Activated T-cell treated with anti-CD3 and anti-CD28 coated beads, Interleukin-2, amount 50 U/mL, for 24 hours (primary cell): ENCODE measurements around the gene HLA-DPA1.

ENCODE experiments used
- DNase-seq: peaks from one replicate; pipeline ENCODE4 v3.0.0-alpha.2; 2020
- H3K27ac Mint-ChIP-seq: 2 replicates; pipeline ENCODE4 v1.8.0; 2020; ENCODE audit warnings: mild to moderate bottlenecking, mixed read lengths
- H3K27me3 Mint-ChIP-seq: 2 replicates; pipeline ENCODE4 v1.8.0; 2020; ENCODE audit warnings: mixed read lengths
- H3K36me3 Mint-ChIP-seq: 2 replicates; pipeline ENCODE4 v1.8.0; 2020; ENCODE audit warnings: low read depth, mixed read lengths
- H3K4me1 Mint-ChIP-seq: 2 replicates; pipeline ENCODE4 v1.8.0; 2020; ENCODE audit warnings: low read depth, mixed read lengths
- H3K4me3 Mint-ChIP-seq: 2 replicates; pipeline ENCODE4 v1.8.0; 2020; ENCODE audit warnings: mild to moderate bottlenecking, moderate library complexity, mixed read lengths
- H3K9me3 Mint-ChIP-seq: 2 replicates; pipeline ENCODE4 v1.8.0; 2020; ENCODE audit warnings: mixed read lengths

The HLA-DPA1 gene

DNA sequence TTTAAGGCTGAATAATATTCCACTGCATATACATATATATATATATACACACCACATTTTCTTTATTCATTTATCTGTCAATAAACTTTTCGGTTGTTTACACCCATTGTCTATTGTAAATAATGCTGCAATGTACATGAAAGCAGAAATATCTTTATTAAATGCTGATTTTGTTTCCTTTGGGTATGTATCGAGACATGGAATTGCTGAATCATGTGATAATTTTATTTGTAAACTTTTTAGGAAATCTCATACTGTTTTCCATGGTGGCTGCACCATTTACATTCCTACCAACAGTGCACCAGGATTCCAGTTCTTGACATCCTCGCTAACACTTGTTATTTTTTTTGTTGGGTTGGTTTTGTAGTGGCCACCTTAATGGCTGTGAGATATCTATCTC lies 49.9 kb downstream of the HLA-DPA1 start:
- DNase-seq = no peak
- H3K36me3 Mint-ChIP-seq = no peaks in the 10 kb centered on the region
- H3K9me3 Mint-ChIP-seq = no peaks in the 10 kb centered on the region
- no peak overlapping the region for H3K27ac Mint-ChIP-seq
- no peaks in the 10 kb centered on the region for H3K27me3 Mint-ChIP-seq
- peaks cover 9% of the 10 kb centered on the region for H3K4me1 Mint-ChIP-seq
- H3K4me3 Mint-ChIP-seq = no peak overlapping the region

DNA sequence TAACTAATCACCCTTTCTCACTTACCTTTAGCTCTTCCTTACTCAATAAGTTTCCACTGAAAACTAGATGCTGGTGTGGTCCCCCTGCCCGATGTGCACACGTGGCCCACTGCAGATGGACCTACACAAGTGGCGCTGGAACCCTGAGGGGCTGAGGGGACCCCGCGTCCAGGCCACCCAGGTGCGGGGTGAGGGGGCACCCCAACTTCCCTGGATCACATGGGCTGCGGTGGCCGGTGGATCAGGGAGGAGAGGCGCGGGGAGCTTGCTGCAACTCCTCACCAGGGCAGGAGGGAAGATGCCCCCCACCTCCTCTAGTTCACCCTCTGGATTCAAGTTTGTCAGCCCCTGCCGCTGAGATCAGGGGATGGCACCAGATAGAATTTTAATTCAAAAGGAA lies 51.5 kb downstream of the HLA-DPA1 start:
- no peak for DNase-seq
- Mint-ChIP-seq H3K27ac (no peak overlapping the region), H3K27me3 (no peaks in the 10 kb centered on the region), H3K9me3 (no peaks in the 10 kb centered on the region), H3K36me3 (no peaks in the 10 kb centered on the region), H3K4me3 (no peak overlapping the region), H3K4me1 (peaks cover 4% of the 10 kb centered on the region)

DNA sequence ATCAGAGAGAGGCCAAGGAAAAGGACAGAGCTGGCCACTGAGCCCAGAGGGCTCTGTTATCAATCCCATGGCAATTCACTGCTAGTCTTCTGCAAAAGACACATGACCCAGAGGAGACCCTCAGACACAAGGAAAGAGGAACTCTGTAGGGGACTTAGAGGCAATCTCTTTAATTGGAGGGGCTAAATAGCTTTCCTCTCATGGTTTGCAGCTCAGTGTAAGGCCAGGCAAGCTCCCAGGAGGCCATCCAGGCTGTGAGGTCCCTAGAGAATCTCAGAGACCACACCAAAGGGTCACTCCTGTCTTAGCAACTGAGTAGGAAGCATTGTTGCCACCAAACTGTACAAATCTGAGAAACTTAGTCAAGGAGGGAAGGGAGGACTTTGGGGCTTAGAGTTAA lies 54.1 kb downstream of the HLA-DPA1 start:
- Mint-ChIP-seq H3K4me1 (peaks cover 6% of the 10 kb centered on the region), H3K36me3 (no peaks in the 10 kb centered on the region), H3K9me3 (no peaks in the 10 kb centered on the region), H3K27me3 (peaks cover 4% of the 10 kb centered on the region), H3K27ac (no peak overlapping the region), H3K4me3 (no peak overlapping the region)
- DNase-seq = no peak

DNA sequence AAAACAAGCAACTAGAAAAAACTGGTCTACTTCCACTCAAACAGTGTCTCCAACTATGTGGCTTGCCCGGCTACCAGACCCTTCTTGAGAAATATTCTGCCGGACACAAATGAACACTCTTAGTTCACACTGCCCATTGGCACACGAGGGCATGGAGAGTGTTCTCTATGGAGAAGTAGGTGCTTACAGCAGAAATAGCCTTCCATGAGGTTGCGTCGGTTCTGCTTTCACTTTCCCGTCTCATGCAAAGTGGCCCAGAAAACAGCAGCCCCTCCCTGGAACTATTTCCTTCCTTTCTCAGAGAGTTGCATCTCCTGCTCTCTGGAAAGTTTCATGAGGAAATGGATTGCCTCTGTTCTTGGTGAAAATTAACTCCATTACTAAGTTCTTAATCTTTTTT lies 54.5 kb downstream of the HLA-DPA1 start:
- H3K9me3 Mint-ChIP-seq = no peaks in the 10 kb centered on the region
- peaks cover 6% of the 10 kb centered on the region for H3K4me1 Mint-ChIP-seq
- H3K27me3 Mint-ChIP-seq = peaks cover 4% of the 10 kb centered on the region
- no peaks in the 10 kb centered on the region for H3K36me3 Mint-ChIP-seq
- DNase-seq = no peak
- no peak overlapping the region for H3K4me3 Mint-ChIP-seq
- no peak overlapping the region for H3K27ac Mint-ChIP-seq

DNA sequence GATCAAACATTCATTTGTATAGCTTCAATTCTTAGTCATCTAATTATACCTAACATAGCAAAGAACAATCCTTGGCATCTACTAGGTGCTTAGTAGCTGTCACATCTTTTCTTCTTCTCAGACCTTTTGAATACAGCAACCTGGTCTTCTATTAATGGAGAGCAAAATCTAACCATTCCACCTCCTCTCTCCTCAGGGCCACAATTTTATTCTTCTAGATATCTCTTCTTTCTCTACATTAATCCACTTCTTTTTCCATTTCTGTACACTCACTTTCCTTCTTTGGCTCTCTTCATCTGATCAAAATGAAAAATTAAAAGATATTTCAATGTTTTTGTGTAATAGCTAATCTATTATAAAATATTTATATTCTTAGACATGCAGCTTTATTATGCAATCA lies 55.0 kb downstream of the HLA-DPA1 start:
- Mint-ChIP-seq H3K4me1 (peaks cover 6% of the 10 kb centered on the region), H3K27me3 (peaks cover 4% of the 10 kb centered on the region), H3K9me3 (no peaks in the 10 kb centered on the region), H3K27ac (no peak overlapping the region), H3K36me3 (no peaks in the 10 kb centered on the region), H3K4me3 (no peak overlapping the region)
- no peak for DNase-seq

DNA sequence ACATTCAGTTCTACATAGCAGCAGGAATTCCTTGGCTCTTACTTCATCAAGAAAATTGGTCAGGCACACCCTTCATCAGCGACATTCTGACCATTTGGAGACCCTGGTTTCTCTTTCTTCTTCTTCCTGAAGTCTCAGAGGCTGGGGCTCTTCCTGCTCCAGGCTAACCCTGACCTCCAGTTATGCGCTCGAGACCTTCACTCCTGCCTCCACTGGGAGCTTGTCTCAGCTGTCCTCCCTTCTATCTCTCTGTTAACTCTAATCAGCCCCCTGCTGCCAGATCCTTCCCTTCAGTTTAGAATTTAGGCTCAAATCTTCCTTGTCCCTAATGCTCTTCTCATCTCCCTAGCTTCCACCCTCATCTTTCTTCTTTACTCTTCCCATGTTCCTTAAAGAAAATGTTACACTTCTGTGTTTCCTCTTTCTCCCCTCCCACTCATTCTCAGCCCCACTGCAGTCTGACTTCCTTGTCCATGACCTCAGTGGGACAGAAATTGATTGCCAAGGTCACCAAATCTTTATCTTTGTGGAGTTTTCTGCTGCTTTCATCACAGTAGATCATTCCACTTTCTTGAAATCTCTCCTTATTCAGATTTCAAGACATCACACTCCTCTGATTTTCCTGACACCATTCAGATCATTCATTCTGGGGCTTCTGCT lies 55.6 kb downstream of the HLA-DPA1 start:
- Mint-ChIP-seq H3K27me3 (peaks cover 4% of the 10 kb centered on the region), H3K9me3 (no peaks in the 10 kb centered on the region), H3K4me1 (peaks cover 6% of the 10 kb centered on the region), H3K4me3 (no peak overlapping the region), H3K27ac (no peak overlapping the region), H3K36me3 (no peaks in the 10 kb centered on the region)
- DNase-seq = no peak

DNA sequence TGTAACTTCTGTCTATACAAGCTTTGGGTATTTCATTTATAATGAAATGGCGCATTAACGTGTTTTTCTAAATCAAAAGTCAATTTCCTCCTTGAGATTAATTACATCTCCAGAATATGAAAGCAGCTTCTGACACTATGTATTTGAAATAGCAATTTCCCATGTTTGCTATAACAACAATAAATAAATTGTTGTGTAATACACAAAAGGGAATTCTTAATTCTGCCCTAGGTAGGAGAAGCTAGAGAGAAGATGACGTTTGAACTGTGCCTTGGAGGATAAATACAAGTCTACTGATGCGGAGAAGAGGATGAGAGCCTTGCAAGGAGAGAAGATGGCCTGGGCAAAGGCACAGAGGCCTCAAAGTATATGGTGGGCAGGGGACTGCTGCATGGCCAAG lies 56.4 kb downstream of the HLA-DPA1 start:
- Mint-ChIP-seq H3K36me3 (no peaks in the 10 kb centered on the region), H3K4me1 (peaks cover 6% of the 10 kb centered on the region), H3K4me3 (no peak overlapping the region), H3K27ac (no peak overlapping the region), H3K27me3 (peaks cover 4% of the 10 kb centered on the region), H3K9me3 (no peaks in the 10 kb centered on the region)
- no peak for DNase-seq

DNA sequence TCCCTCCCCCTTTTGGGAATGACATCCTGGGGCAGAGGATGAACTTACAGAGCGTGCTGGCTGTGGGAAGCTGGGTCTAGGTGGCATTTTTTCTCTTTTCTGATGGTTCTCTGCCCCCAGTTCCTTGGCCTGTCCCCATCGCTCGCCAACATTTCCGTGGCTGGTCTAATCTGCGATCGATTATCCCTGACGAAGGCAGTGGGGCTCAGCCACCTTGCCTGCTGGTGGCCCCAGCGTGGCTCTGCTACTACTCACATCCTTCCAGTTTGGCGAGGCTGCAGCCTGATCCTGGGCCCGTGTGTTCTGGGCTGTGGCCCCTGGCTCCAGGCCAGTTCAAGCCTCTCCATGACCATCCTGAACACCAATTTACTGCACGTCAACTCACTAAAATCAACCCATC lies 57.7 kb downstream of the HLA-DPA1 start:
- no peak for DNase-seq
- peaks cover 4% of the 10 kb centered on the region for H3K27me3 Mint-ChIP-seq
- H3K9me3 Mint-ChIP-seq = no peaks in the 10 kb centered on the region
- no peak overlapping the region for H3K27ac Mint-ChIP-seq
- peaks cover 6% of the 10 kb centered on the region for H3K4me1 Mint-ChIP-seq
- no peak overlapping the region for H3K4me3 Mint-ChIP-seq
- H3K36me3 Mint-ChIP-seq = no peaks in the 10 kb centered on the region

DNA sequence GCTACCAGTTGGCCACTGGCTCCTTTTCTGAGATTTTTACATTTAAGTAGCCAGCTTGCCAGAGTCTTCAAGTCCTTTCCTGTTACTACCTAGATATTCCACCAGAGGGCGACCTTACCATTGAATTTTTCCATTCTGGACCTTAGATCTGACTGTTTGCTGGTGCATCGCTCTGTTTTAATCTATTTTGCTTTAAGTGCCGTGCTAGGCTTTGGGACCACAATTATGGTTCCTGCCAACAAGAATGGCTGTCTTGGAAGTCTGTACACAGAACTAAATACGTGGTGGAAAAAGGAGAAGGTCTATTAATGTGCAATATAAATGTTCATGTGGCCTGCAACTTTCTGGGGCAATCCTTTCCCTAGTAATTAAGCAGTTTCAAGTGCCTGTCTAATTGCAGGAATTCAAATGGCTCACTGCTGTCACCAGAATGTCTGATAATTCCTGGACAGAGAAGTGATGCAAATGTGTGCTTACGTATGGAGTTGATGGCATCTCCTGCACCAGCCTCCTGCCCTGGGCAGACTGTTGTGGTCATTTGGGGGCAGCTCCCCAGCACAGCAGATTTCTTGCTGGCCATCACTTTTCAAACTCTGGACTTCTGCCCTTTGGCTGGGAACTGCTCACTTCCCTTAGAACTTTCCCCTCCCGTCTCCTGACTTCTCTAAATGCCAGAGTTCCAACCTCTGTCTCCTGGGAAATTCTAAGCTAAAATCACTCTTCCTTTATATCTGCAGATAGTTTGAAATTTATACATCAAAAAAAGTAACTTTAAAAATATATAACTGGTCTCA lies 58.4 kb downstream of the HLA-DPA1 start:
- Mint-ChIP-seq H3K36me3 (no peaks in the 10 kb centered on the region), H3K27ac (no peak overlapping the region), H3K9me3 (no peaks in the 10 kb centered on the region), H3K27me3 (peaks cover 4% of the 10 kb centered on the region), H3K4me3 (no peak overlapping the region), H3K4me1 (peaks cover 6% of the 10 kb centered on the region)
- no peak for DNase-seq
